ENCODE data around the gene TCAP. TPM values are rescaled to one million over a fixed set of nuclear protein-coding genes. Genes with fewer than 3 reads are reported as not detected.

Gene TCAP
- polyA plus RNA-seq, 1 donor (not counting 4 experiments of a cell fraction or from before 2014, with no cell fraction given) = 0.20 TPM

- no peak overlapping the region for H3K9ac ChIP-seq (ENCODE audit: control insufficient read depth, extremely low read depth, insufficient read depth, low read length)
- peaks cover 6 to 21% of the 10 kb centered on the region in 2 experiments for H3K36me3 ChIP-seq (ENCODE audit: control insufficient read depth in 2 of 2, extremely low read depth in 1 of 2, insufficient read depth in 2 of 2, low read length in 2 of 2)
- H3K27ac ChIP-seq (ENCODE audit: control insufficient read depth, insufficient read depth, low read length) = no peak overlapping the region
- no peaks in the 10 kb centered on the region for H3K9me3 ChIP-seq (ENCODE audit: control insufficient read depth, low read depth, low read length)
- H3K4me1 ChIP-seq (ENCODE audit: control insufficient read depth, extremely low read depth, insufficient read depth, low read length) = peaks cover 5% of the 10 kb centered on the region
- no peak for TF ChIP-seq EZH2 (IDR thresholded peaks at IDR 0.05; ENCODE audit: low read length)
- TF ChIP-seq, protein P1, sequence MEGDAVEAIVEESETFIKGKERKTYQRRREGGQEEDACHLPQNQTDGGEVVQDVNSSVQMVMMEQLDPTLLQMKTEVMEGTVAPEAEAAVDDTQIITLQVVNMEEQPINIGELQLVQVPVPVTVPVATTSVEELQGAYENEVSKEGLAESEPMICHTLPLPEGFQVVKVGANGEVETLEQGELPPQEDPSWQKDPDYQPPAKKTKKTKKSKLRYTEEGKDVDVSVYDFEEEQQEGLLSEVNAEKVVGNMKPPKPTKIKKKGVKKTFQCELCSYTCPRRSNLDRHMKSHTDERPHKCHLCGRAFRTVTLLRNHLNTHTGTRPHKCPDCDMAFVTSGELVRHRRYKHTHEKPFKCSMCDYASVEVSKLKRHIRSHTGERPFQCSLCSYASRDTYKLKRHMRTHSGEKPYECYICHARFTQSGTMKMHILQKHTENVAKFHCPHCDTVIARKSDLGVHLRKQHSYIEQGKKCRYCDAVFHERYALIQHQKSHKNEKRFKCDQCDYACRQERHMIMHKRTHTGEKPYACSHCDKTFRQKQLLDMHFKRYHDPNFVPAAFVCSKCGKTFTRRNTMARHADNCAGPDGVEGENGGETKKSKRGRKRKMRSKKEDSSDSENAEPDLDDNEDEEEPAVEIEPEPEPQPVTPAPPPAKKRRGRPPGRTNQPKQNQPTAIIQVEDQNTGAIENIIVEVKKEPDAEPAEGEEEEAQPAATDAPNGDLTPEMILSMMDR (optimal IDR thresholded peaks at IDR 0.05 in 1 of 3, IDR thresholded peaks at IDR 0.05 in 1 of 3, conservative IDR thresholded peaks at IDR 0.05 in 1 of 3; ENCODE audit: extremely low read depth in 1 of 3, insufficient read depth in 2 of 3, low read length in 3 of 3) = no peak
- H3K79me2 ChIP-seq (ENCODE audit: control insufficient read depth, insufficient read depth, low read length) = no peaks in the 10 kb centered on the region
- no peaks in the 10 kb centered on the region for H3K27me3 ChIP-seq (ENCODE audit: control insufficient read depth, extremely low read depth, insufficient read depth, low read length)
- no peaks in the 10 kb centered on the region for H3K9me1 ChIP-seq (ENCODE audit: control insufficient read depth, extremely low read depth, insufficient read depth, low read length)
- DNase-seq (ENCODE audit: low read depth, low spot score) = no peak
- dilution Hi-C loops (cut with MboI; ENCODE audit: extremely low pct_ligation_motif_present, low sequenced_read_pairs) = no loop called here
- H2AFZ ChIP-seq (ENCODE audit: control insufficient read depth, low read length) = no peak overlapping the region
- H3K4me2 ChIP-seq (ENCODE audit: control insufficient read depth, extremely low read depth, insufficient read depth, low read depth, low read length) = no peak overlapping the region
- no peak overlapping the region for H3K4me3 ChIP-seq (ENCODE audit: control insufficient read depth in 2 of 3, extremely low read depth in 1 of 3, insufficient read depth in 2 of 3, low read depth in 1 of 3, low read length in 3 of 3)
- FAIRE-seq = no peak
- H4K20me1 ChIP-seq (ENCODE audit: control insufficient read depth, extremely low read depth, insufficient read depth, low read length) = no peaks in the 10 kb centered on the region
Measured at GRCh38 chr17:39660011-39660360, 5.2 kb upstream of the TCAP start.

DNA sequence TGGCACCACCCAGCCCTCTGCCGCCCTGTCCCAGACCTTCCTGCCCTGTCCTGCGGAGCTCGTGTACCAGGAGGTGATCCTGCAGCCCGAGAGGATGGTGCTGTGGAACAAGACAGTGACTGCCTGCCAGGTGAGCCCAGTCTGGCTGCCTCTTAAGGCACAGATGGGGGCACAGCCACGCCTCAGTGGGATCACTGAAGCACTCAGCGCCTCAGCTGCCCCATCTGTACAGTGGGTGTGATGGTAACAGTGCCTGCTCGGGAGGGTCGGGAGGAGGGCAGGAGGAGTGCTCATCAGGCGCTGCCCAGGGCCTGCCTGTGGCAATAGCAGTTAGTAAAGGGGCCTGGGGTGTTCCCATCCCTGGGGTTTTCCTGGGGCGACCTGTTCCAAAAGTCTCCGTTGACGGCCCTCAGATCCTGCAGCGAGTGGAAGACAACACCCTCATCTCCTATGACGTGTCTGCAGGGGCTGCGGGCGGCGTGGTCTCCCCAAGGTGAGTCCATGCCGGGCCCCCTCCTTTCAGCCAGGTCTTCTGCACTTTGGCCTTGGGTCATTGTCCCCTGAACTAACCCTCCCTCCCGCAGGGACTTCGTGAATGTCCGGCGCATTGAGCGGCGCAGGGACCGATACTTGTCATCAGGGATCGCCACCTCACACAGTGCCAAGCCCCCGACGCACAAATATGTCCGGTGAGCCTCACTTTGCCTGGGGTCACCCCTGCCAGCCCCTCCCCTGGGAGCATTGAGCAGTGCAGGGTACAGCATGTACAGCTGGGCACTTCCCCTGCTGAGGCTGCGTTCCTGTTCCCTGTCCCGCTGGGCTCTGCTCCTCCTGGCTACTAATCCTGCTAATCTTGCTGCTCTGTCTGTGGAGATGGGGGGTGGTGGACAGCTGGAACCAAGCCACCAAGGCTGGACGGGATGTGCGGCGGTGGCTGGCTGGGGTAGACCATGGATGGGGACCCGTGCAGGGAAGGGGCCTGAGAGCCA is 4.5 kb upstream of the TCAP start:
- no peaks in the 10 kb centered on the region for H3K79me2 ChIP-seq (ENCODE audit: control insufficient read depth, insufficient read depth, low read length)
- H3K9me1 ChIP-seq (ENCODE audit: control insufficient read depth, extremely low read depth, insufficient read depth, low read length) = no peaks in the 10 kb centered on the region
- H2AFZ ChIP-seq (ENCODE audit: control insufficient read depth, low read length) = no peak overlapping the region
- peaks cover 5% of the 10 kb centered on the region for H3K4me1 ChIP-seq (ENCODE audit: control insufficient read depth, extremely low read depth, insufficient read depth, low read length)
- H3K36me3 ChIP-seq (ENCODE audit: control insufficient read depth in 2 of 2, extremely low read depth in 1 of 2, insufficient read depth in 2 of 2, low read length in 2 of 2) = peaks cover 6 to 21% of the 10 kb centered on the region in 2 experiments
- no peak overlapping the region for H3K4me3 ChIP-seq (ENCODE audit: control insufficient read depth in 2 of 3, extremely low read depth in 1 of 3, insufficient read depth in 2 of 3, low read depth in 1 of 3, low read length in 3 of 3)
- no peaks in the 10 kb centered on the region for H4K20me1 ChIP-seq (ENCODE audit: control insufficient read depth, extremely low read depth, insufficient read depth, low read length)
- DNase-seq (ENCODE audit: low read depth, low spot score) (no peak), FAIRE-seq (no peak)
- no peaks in the 10 kb centered on the region for H3K9me3 ChIP-seq (ENCODE audit: control insufficient read depth, low read depth, low read length)
- H3K9ac ChIP-seq (ENCODE audit: control insufficient read depth, extremely low read depth, insufficient read depth, low read length) = no peak overlapping the region
- H3K4me2 ChIP-seq (ENCODE audit: control insufficient read depth, extremely low read depth, insufficient read depth, low read depth, low read length) = no peak overlapping the region
- no peak overlapping the region for H3K27ac ChIP-seq (ENCODE audit: control insufficient read depth, insufficient read depth, low read length)
- dilution Hi-C loops (cut with MboI; ENCODE audit: extremely low pct_ligation_motif_present, low sequenced_read_pairs) = no loop called here
- peaks cover 2% of the 10 kb centered on the region for H3K27me3 ChIP-seq (ENCODE audit: control insufficient read depth, extremely low read depth, insufficient read depth, low read length)
- TF ChIP-seq, protein P1 (optimal IDR thresholded peaks at IDR 0.05 in 1 of 3, IDR thresholded peaks at IDR 0.05 in 1 of 3, conservative IDR thresholded peaks at IDR 0.05 in 1 of 3; ENCODE audit: extremely low read depth in 1 of 3, insufficient read depth in 2 of 3, low read length in 3 of 3) = no peak
- TF ChIP-seq EZH2 (IDR thresholded peaks at IDR 0.05; ENCODE audit: low read length) = no peak

All from keratinocyte (primary cell).